ENCODE results near the gene YKT6.
A peak's percentile ranks its signal among the peaks of the same experiment; 100 is the strongest.
"Not testable (repeated sequence)": the region's sequence is repeated elsewhere in the genome, so short reads cannot be mapped to it uniquely, and the experiment has no call there.

The YKT6 gene

DNA sequence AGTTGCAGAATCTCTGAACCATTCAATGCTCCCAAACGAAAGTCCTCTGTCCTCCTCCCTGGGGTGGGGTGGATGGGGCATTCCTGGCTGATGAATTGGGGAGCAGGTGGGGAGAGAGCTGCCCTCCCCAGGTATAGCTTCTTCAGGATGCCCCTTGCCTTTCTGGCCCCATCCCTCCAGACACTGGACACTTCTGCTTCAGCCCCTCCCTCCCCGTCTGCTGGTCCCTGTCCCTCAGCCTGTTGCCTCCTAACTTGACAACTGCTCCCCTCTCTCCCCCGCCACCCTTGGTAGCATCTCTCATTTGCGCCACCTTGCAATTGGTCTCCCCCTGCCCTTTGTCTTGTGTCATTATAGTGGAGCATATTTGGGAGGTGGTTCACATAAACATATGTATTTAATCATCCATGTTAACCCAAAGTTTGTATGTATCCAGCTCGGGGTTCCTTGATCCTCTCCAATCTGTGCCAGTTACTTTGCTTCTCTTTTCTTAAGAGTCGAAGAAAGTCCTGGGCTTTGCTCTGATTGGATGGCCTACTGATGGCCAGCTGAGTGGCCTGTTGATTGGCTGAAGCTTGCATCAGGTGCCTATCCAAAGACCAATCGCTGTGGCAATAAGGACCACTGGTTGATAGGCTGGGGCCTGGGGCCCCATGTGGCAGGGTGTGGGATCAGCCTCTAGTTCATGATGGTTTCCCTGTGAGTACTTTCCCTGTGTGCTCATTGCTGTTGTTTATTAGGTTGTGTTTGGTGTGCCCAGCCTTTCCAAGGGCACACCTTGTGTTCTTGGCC, 7.6 kb upstream of the YKT6 start:
- DNase-seq (ENCODE audit: low read depth), result no peak

DNA sequence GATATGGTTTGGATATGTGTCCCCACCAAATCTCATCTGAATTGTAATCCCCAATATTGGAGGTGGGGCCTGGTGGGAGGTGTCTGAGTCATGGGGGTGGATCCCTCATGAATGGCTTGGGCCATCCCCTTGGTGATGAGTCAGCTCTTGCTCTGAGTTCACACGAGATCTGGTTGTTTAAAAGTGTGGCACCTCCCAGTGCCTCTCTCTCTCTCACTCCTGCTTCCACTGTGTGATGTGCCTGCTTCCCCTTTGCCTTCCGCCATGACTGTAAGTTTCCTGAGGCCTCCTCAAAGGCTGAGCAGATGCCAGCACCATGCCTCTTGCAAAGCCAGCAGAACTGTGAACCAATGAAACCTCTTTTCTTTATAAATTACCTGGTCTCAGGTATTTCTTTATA, 6.7 kb upstream of the YKT6 start:
- DNase-seq (ENCODE audit: low read depth), result no peak

DNA sequence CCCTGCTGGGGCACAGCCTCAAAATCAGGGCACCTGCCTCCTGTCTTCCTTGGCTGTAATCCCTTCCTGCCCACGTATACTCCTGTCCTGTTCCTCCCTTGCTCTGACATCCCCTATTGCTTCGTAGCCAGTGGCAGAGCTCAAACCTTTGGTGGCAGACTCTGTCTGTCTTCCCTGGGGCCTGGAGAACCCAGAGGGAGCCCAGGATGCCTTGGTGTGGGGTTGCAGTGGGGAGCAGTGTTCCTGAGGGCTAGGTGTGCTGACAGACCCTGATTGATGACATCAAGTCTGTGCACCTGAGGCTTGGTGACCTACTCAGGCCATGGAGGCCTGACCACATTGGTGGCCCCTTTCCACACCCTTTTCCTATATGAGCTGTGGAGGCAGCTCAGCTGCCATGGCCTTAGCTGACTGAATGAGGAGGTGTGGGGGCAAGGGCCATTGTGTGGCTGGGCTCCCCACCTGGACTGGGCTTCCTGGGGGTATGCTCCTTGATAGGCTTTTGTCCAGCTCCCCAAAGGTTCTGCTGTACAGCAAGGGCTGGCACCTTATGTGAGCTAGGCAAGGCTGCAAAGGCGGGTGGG, 6.1 kb upstream of the YKT6 start:
- DNase-seq (ENCODE audit: low read depth), result no peak

DNA sequence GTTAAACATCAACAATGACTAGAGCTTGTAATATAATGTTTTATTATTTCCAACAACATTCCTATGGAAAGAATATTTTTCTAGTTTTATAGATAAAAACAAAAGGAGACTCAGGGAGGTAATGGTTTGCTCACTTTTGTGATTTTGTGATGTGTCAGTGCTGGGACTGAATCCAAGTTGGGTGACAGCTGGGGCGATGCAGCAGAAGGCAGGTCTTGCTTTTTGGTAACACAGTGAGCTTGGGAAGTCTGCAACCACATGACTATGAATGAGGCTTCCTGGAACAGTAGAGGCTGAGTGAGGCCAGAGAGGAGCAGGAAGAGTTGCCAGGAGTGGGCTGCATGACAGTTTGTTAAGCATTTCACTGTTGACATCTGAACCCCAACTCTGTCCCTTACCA, 4.9 kb upstream of the YKT6 start:
- DNase-seq (ENCODE audit: low read depth), result no peak

DNA sequence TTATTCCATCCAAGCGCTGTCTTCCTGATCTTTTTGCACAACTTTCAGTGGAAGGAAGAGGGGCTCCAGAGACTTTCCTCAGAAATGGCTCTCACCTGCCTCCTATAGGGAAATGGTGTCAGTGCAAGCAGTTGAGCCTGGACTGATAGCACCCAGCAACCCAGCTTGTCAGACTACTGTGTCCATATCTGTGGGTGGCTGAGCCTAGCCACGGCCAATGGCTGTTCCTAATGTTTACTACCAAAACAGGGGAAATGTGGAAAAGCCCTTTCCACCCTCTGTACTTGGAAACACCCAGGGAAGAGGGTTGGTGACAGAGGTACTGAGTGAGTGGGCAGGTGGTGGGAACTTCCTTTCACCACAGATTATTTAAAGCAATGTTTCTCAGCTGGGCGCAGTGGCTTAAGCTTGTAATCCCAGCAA, 4.3 kb upstream of the YKT6 start:
- peak; percentile 49 for DNase-seq (ENCODE audit: low read depth)

DNA sequence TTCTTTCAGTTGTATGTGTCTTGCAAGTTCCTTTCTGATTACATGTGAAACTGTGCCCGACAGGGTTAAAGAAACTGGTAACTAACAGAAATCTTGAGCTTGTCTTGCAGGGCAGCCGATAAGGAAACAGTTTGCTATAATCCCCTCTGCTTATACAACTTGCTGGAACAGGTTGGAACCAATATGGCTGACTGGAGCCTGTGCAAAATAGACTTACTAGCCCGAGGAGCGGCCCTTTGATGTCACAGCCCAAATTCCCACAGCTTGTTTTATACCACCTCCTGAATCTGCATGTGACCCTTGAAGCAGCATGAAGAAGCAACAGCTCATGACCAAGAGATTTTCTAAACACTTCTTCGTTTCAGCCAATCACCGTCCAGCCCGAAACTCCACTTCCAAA, 3.3 kb upstream of the YKT6 start:
- DNase-seq (ENCODE audit: low read depth), result no peak

DNA sequence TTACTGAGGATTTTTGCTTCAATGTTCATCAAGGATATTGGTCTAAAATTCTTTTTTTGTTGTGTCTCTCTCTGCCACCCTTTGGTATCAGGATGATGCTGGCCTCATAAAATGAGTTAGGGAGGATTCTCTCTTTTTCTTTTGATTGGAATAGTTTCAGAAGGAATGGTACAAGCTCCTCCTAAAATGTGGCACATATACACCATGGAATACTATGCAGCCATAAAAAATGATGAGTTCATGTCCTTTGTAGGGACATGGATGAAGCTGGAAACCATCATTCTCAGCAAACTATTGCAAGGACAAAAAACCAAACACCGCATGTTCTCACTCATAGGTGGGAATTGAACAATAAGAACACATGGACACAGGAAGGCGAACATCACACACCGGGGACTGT, 615 bp upstream of the YKT6 start:
- not testable (repeated sequence) for DNase-seq (ENCODE audit: low read depth)

DNA sequence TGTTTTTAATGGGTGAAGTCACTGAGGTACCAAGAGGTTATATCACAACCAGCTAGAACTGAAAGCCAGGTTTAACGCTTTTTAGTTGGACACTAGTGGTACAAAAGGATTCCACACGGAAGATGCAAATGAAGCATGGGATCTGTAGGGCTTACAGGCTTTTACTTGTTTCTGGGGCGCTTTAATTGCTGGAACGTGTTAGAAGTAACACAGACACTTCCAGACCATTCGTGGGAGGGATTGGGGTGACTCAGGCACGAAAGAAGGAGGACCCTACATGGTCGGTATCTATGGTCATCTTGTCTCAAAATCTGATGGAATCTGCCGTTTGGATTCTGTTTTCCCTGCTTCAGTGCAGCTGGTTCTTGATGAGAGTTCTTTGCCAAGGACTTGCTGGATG, 1.0 kb downstream of the YKT6 start:
- DNase-seq (ENCODE audit: low read depth), result no peak

DNA sequence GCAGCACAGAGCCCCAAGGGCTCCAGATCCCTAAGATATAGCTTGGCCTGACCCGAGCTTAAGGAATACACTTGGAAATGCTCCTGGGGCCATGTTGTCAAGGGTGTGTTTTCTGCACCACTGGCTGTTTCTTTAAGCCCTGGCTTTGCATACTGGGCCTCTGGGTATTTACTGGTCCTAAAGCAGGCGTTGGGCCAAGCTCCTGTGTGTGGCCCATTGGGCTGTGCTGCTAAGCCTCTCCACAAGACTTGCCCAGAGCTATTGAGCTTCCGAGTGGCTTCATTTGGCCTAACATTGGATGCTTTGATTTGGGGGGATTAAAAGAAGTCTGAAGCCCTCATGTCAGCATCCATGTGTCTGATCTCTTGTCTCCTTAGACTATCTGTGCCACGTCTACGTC, 5.2 kb downstream of the YKT6 start:
- no peak for DNase-seq (ENCODE audit: low read depth)

DNA sequence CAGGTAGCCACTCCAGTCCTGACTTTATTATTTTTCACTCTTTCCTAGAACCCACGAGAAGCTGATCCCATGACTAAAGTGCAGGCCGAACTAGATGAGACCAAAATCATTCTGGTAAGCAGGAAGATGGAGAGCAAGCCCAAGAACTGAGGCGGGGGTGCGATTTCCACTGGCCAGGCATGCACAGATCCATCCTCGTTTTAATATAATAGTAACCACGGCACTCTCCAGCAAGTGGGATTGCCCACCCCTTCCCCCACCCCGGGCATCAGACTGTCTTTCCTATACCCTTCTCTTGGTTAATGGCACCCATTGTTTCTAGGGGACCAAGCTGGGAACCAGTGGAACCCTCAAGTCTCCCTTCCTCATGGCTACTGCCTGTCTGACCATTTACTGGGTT, 7.3 kb downstream of the YKT6 start:
- DNase-seq (ENCODE audit: low read depth), result no peak

DNA sequence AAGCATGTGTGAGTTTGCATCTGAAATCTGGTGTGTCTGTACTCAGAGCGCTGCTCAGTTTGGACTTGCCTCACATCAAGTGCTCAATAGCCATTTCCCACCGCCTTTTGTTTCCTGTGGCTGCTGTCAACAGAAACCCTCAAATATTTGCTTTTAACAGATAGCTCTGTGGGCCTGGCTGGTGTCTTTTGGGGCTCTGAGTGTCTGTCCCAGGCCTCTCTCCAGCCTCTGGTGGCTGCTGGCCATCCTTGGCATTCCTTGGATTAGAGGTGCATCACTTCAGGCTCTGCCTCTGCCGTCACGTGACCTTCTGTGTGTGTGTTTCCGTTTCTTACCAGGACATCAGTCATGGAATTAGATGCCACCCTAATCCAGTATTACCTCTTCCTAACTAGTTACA, 9.3 kb downstream of the YKT6 start:
- DNase-seq (ENCODE audit: low read depth), result no peak

DNA sequence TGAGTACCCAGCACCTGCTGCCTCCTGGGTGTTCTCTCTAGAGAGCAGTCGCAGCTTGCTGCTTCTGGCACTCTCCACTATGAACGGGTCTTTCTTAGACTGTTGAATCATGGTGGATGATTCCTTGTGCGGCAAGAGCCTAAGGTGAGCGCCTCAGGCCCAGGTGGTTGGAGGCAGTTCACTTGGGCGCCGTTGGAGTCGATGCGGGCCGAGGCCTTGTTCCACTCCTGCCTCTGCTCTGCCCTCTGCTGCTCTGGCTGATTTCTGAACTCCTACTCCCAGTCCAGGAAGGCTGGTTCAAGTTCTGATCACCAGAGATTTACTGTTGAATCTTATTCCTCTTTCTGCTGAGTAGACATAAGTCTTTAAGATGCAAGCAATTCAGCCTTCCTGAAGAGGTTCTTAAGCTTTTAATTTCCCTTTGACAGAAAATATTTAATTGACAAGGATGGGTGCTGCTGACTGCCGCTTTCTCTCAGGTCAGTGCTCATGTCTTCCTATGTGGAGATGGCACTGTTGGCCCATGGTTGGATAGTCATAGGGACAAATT, 10.4 kb downstream of the YKT6 start:
- DNase-seq (ENCODE audit: low read depth), result no peak

DNA sequence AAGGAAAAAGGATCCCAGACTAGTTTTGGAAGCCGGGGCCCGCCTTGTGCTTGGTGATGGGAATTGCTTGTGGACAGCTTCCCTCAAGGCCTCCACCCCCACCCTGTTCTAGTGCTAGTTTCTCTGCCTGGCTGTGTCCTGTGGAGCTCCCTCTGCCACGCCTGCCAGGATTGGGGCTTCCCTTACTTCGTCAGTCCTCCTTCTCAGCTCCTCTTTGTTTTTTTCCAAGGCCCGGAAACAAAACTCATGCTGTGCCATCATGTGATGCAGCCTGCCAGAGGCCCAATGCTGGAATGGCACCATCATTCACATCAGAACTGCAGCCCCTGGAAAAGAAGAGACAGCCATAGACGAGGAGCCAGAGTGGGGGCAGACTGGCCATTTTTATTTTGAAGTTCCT, 11.2 kb downstream of the YKT6 start:
- DNase-seq (ENCODE audit: low read depth), result no peak

DNA sequence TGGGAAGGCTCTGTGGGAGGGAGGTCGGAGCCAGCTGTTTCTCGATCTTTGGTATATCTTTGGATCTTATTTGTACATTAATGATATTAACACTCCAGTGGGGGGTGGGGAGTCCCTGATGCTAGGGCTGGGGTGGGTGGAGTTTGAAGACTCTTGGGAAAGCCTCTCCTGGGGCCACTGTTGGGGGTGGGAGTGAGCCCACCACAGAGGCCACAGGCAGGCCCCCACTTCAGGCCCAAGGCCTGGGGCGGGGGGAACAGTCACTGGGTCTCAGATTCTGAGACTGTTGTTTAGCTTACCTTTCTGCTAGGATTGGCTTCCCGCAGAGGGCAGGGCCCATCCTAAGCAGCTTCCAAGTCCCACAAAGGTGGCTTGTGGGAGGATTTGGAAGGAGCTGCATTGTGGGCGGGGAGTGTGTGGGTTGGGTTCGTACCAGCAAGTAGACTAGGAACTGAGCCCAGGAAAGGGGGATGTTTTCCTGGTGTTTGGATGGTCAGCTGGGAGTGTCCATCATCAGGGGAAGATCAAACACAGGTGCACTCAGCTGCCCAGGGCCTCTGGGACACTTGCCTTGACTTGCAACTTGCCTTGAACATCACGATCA, 11.9 kb downstream of the YKT6 start:
- DNase-seq (ENCODE audit: low read depth), result no peak

DNA sequence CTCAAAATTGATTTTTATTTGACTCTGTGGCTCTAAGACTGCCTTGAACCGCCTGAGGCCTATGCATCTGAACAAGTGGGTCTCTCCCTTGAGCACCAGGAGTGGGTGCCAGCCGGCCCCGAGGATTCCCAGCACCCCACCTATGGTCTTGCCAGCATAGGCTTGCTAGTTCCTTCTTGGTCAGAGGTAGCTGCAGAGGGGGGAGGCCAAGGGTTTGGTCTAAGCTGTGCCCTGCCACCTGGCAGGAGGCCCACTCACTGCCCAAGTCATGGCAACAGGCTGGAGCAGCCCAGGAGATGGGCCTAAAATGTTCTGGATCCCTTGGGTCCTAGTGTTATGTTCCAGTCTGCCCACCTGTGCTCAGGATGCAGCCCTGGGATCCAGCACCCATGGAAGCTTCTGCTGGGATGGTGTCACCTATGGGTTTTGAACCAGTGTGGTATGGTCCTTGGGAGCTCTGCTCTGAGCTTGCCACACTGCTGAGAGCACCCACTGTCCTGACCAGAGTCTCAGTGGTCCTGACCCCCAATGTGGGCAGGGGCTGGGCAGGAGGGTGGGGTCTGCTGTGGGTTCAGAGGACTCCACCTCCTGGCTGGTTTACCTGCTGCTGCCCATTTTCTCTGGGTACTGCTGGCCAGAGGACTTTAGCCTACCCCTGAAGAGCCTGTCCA, 12.6 kb downstream of the YKT6 start:
- DNase-seq (ENCODE audit: low read depth), result no peak

DNA sequence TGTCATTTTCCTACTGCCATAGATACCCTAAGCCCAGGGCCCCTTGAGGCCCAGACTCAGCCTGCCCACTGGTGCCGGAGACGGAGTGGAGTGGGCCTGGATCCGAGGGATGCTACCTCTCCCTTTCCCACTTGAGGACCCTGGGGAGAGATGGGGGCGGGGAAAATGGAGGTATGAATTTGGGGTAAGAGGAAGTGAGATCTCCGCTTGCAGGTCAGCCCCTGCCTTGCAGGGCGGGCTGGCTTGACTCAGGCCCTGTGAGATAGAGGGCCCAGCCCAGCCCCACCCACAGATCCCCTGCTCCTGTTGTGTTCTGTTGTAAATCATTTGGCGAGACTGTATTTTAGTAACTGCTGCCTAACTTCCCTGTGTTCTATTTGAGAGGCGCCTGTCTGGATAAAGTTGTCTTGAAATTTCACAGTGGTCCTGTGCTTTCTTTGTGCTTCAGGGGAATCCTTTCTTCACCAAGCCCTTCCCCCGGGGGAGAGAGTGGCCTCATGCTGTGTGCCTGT, 13.2 kb downstream of the YKT6 start:
- no peak for DNase-seq (ENCODE audit: low read depth)

DNA sequence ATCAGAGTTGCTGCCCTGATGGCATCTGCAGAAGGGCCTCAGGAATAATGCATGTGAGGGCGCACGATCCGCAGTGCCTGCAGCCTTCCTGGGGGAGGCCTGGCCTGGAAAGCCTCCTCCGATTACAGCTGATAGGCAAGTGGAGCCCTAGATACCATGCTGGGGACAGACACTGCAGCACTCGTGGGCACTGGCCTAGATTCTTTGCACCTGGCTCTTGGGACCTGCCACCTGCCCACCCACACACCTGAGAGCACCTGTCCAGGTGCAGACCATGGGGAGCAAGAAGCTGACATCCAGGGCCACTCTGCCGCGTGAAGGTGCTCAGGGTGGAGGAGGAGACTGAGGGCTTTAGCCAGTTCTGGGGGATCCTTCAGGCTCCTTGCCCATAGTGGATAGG, 14.8 kb downstream of the YKT6 start:
- DNase-seq (ENCODE audit: low read depth), result no peak

DNA sequence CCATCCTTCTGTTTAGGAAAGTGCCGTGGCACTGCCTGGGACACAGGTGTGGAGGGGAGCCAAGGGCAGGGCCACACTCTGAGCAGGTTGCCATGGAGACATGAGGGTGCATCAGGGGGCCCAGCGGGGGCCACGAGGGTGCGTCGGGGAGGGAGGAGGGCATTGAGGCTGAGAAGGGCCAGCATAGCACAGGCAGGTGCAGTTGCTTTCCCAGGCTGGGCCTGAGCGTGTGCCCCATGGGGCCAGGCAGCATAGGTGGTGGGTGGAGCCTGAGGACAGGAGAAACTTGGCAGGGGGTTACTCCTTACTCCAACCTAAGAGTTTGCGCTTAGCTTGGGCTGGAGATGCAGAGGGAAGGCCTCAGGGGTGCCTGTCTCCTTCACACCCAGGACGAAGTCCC, 15.2 kb downstream of the YKT6 start:
- DNase-seq (ENCODE audit: low read depth), result no peak

DNA sequence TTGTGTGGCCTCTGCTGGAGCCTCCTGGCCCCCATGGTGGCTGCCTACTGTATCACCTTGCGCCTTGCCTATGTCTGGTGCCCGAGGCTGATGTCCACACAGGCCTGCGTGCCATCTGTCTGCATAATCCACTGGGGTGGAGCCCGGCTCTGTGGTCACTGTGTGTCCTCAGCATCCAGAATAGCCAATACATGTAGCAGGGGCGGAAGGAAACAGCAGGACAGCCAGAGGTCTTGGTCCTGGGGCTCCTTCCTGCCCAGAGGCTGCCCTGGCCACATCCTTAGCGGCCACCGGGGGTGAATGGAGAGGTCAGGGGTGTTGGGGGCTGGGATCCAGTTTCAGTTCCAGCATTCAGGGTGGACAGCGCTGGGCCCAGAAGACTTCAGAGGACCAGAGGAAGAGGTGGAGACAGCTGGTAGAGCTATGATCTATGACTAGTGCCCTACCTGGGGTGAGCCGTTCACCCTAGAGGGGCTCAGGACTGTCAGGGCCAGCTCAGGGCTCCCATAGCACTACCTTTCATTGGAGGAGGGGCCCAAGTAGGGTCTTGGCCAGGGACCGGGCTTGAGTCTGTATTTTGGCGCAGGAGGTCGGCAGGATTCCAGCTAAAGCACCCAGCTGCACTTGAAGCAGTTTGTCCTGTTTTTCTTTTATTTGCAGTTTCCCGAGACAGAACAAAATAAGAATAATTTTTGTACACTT, 15.9 kb downstream of the YKT6 start:
- no peak for DNase-seq (ENCODE audit: low read depth)

DNA sequence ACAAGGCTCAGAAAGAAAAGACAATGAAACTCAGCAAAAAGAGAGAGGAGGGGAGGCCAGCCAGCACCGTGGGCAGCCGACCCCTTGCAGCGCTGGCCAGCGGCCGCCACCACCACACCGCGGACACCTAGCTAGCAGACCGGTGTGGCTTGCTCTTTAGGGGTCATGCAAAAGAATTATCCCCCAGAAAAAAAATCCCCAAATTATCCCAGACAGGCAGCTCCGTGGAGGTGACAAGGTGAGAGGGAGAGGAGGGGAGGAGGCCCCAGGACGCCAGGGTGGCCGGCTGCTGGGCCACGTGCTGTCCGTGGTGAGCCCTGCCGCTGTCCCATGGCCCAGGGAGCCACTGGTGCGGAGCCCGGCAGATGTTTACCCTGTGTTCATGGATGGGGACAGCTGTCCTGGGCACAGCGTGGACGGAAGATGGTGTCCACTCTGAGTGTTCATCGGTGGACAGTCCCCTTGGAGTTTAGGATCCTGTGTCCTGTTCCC, 16.5 kb downstream of the YKT6 start:
- DNase-seq (ENCODE audit: low read depth), result no peak

DNA sequence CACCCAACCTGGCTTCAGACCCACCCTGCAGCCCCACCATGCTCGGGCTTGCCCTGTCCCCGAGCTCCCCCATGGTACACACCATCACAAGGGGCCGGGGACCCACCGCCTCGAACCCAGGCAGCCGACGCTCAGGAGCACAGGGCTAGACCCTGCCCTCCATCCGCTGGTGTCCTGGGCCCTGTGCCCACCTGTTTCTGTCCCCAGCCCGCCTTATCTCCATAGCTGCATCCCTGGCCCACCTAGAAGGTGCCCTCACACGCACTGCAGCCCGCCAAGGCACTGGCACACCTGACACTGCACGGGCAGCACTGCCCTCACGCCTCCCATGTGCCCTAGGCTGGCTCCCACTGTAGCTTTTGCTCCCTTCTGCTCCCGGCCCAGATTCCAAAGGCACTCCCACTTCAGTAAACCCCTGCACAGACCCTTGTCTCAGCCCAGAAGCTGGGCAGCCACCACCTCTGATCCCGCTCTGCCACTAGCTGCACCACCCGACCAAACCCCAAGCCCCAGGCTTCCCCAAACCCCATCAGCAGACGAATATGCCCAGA, 17.1 kb downstream of the YKT6 start:
- no peak for DNase-seq (ENCODE audit: low read depth)

Measured in amniotic epithelial cell (primary cell).